SKM-1 treated with dmso at 0.1 percent for 144 hours (cell line): ENCODE data around the gene ACSBG1.

Experiments used
- DNase-seq: peaks from one replicate; lab custom pipeline; 2025; ENCODE audit not compliant: unreplicated experiment; lab: John Stamatoyannopoulos, UW

Gene ACSBG1

GRCh38 chr15:78204351-78205309, 29.7 kb downstream of the ACSBG1 start:
- no peak for DNase-seq

GRCh38 chr15:78203346-78204225, 30.8 kb downstream of the ACSBG1 start:
- DNase-seq, result no peak

GRCh38 chr15:78201281-78202190, 32.8 kb downstream of the ACSBG1 start:
- no peak for DNase-seq

GRCh38 chr15:78200276-78200930, 34.0 kb downstream of the ACSBG1 start:
- DNase-seq, result no peak

- DNase-seq, result no peak
Observed at GRCh38 chr15:78197632-78198031, 36.7 kb downstream of the ACSBG1 start.

GRCh38 chr15:78195735-78196201, 38.6 kb downstream of the ACSBG1 start:
- DNase-seq, result peak; percentile 37

GRCh38 chr15:78194568-78194925, 39.8 kb downstream of the ACSBG1 start:
- DNase-seq, result no peak

GRCh38 chr15:78193731-78194567, 40.4 kb downstream of the ACSBG1 start:
- DNase-seq, result no peak

GRCh38 chr15:78192826-78193594, 41.4 kb downstream of the ACSBG1 start:
- no peak for DNase-seq

GRCh38 chr15:78182821-78183220, 51.5 kb downstream of the ACSBG1 start:
- DNase-seq, result no peak

GRCh38 chr15:78182336-78182700, 52.0 kb downstream of the ACSBG1 start:
- DNase-seq, result no peak

GRCh38 chr15:78179906-78180305, 54.5 kb downstream of the ACSBG1 start:
- DNase-seq, result no peak

- DNase-seq, result no peak
Observed at GRCh38 chr15:78179286-78179840, 55.0 kb downstream of the ACSBG1 start.

GRCh38 chr15:78178064-78178463, 56.3 kb downstream of the ACSBG1 start:
- no peak for DNase-seq

GRCh38 chr15:78177447-78177873, 56.9 kb downstream of the ACSBG1 start:
- peak; percentile 15 for DNase-seq

- DNase-seq, result no peak
Observed at GRCh38 chr15:78175330-78175729, 59.0 kb downstream of the ACSBG1 start.

- no peak for DNase-seq
Observed at GRCh38 chr15:78174401-78174800, 60.0 kb downstream of the ACSBG1 start.

GRCh38 chr15:78171864-78172472, 62.4 kb downstream of the ACSBG1 start:
- no peak for DNase-seq
